NCI-H82 treated with DMSO at 0.1 percent for 48 hours (cell line): Measurements from ENCODE around the gene FKBP11.

ENCODE experiments used
- DNase-seq: peaks from one replicate; lab custom pipeline; 2025; ENCODE audit not compliant: unreplicated experiment; lab: John Stamatoyannopoulos, UW

The FKBP11 gene

GRCh38 chr12:48925304-48926011 lies at the start of gene FKBP11:
Gene FKBP11 (minus strand): TSS chr12:48925492. CDS start chr12:48925428, 64 bp downstream.
- peak; percentile 6 for DNase-seq

GRCh38 chr12:48973941-48974673 lies 48.8 kb upstream of the FKBP11 start:
- no peak for DNase-seq

- DNase-seq = no peak
These were observed 48.2 kb upstream of the FKBP11 start for GRCh38 chr12:48973531-48973930.

GRCh38 chr12:48972952-48973483 lies 47.7 kb upstream of the FKBP11 start:
- DNase-seq = no peak

GRCh38 chr12:48972213-48972951 lies 47.1 kb upstream of the FKBP11 start:
- DNase-seq = no peak

- DNase-seq = no peak
These were observed 45.5 kb upstream of the FKBP11 start for GRCh38 chr12:48970702-48971334.

- DNase-seq = no peak
These were observed 44.8 kb upstream of the FKBP11 start for GRCh38 chr12:48969833-48970701.

GRCh38 chr12:48969160-48969771 lies 44.0 kb upstream of the FKBP11 start:
- no peak for DNase-seq

GRCh38 chr12:48968467-48968866 lies 43.2 kb upstream of the FKBP11 start:
- DNase-seq = no peak

GRCh38 chr12:48967991-48968390 lies 42.7 kb upstream of the FKBP11 start:
- no peak for DNase-seq

GRCh38 chr12:48966177-48966895 lies 41.0 kb upstream of the FKBP11 start:
- DNase-seq = no peak

- DNase-seq = no peak
These were observed 40.1 kb upstream of the FKBP11 start for GRCh38 chr12:48965298-48965838.

- DNase-seq = no peak
These were observed 36.5 kb upstream of the FKBP11 start for GRCh38 chr12:48961801-48962200.

GRCh38 chr12:48961331-48961730 lies 36.0 kb upstream of the FKBP11 start:
- no peak for DNase-seq

- no peak for DNase-seq
These were observed 35.5 kb upstream of the FKBP11 start for GRCh38 chr12:48960834-48961233.

GRCh38 chr12:48958049-48958388 lies 32.7 kb upstream of the FKBP11 start:
- DNase-seq = peak; percentile 18

GRCh38 chr12:48957141-48958048 lies 32.1 kb upstream of the FKBP11 start, which contains the start of gene ARF3:
Gene ARF3 (minus strand): TSS chr12:48957487. CDS start chr12:48941095, 16,392 bp downstream.
- DNase-seq = peak; percentile 89
